NT2/D1 (cell line): ENCODE measurements around the gene CLEC19A.

Source experiments
- SUZ12 ChIP-seq: IDR thresholded peaks from 2 replicates; pipeline ENCODE4 v1.6.1; 2011; ENCODE audit not compliant: insufficient read length, insufficient read depth; ENCODE audit errors: extremely low read depth
- YY1 ChIP-seq: IDR thresholded peaks from 2 replicates; pipeline ENCODE4 v1.6.1; 2011; ENCODE audit not compliant: insufficient read length, insufficient read depth

- no peak for TF ChIP-seq YY1
- TF ChIP-seq SUZ12, result no peak
These were observed 38.1 kb downstream of the CLEC19A start for GRCh38 chr16:19323596-19323995.
